ENCODE measurements around the gene GPC5.

GRCh38 chr13:92188574-92188973 is 790.2 kb downstream of the GPC5 start:
- TF ChIP-seq CTCF (IDR thresholded peaks at IDR 0.05) (no peak), POLR2A (IDR thresholded peaks at IDR 0.05; ENCODE audit: low read length) (no peak), MAX (IDR thresholded peaks at IDR 0.05) (no peak), REST (IDR thresholded peaks at IDR 0.05) (no peak), MAFK (IDR thresholded peaks at IDR 0.05; ENCODE audit: partially characterized antibody) (peak; percentile 50)

Measured in A549 (cell line).